Left lung (tissue), 10 donors: Measurements from ENCODE around the gene NFAT5. TPM values are rescaled to one million over a fixed set of nuclear protein-coding genes. Genes with fewer than 3 reads are reported as not detected.

Source experiments
- ATAC-seq: fragments of 200-7000 bp; cut with Tn5 transposase; one replicate; pipeline ENCODE4 v1.9.1; 2020; ENCODE audit warnings: moderate library complexity
- DNase-seq, 4 donors: peaks; one replicate each; pipeline ENCODE4 v3.0.0-alpha.2; 2013 to 2020
- H3K27ac ChIP-seq, 2 donors: fragments of 200-600 bp; sonication (generic) in 1 of 2; one replicate each; pipeline versions ENCODE4 v1.5.0 to v1.8.0; 2020 to 2021
- H3K27me3 ChIP-seq, 2 donors: fragments of 200-600 bp; sonication (generic) in 1 of 2; one replicate each; pipeline versions ENCODE4 v1.5.0 to v1.8.0; 2020 to 2021
- H3K36me3 ChIP-seq, 2 donors: fragments of 200-600 bp; sonication (generic) in 1 of 2; one replicate each; pipeline versions ENCODE4 v1.5.0 to v1.8.0; 2020 to 2021
- H3K4me1 ChIP-seq, 2 donors: fragments of 200-600 bp; one replicate each; pipeline ENCODE4 v1.8.0; 2021
- H3K4me3 ChIP-seq, 2 donors: fragments of 200-600 bp; sonication (generic) in 1 of 2; one replicate each; pipeline versions ENCODE4 v1.5.0 to v1.8.0; 2020 to 2021; ENCODE audit warnings: mild to moderate bottlenecking in 1 of 2
- H3K9me3 ChIP-seq, 2 donors: fragments of 200-600 bp; sonication (generic) in 1 of 2; one replicate each; pipeline versions ENCODE4 v1.5.0 to v1.8.0; 2020 to 2021
- intact Hi-C, 2 donors: fragments of 100-400 bp; cut with DNase I; formaldehyde crosslinking; loops; one replicate each; pipeline versions ENCODE4 v1.11.2 to v1.14.2; 2022
- polyA plus RNA-seq, 6 donors: library from polyadenylated mRNA; unstranded; fragments of 120-200 nt; gene quantifications; one replicate each; pipeline ENCODE4 v1.2.1, GENCODE V29; 2013; ENCODE audit not compliant: insufficient read length in 6 of 6
- total RNA-seq, 2 donors: library from RNA; stranded (reverse); fragmentation: NEBNext Ultra II Directional; extraction: Animal tissue kit (Norgen Biotek cat#: 25700); gene quantifications; one replicate each; pipeline ENCODE4 v1.2.1, GENCODE V29; 2021
- TF ChIP-seq, protein P1 (sequence below), 2 donors: fragments of 200-600 bp; sonication (generic) in 1 of 2; IDR thresholded peaks; one replicate each; pipeline versions ENCODE4 v1.5.0 to v1.8.0; 2021; ENCODE audit warnings: antibody characterized with exemption in 2 of 2
- donor health status: DM: no; HTN: yes; CAD: no.
- donor health status: DM: no; HTN: no; CAD: no.

The NFAT5 gene
- total and polyA plus RNA-seq, 8 donors = 44.8 to 66.0 (median 57.9) TPM

DNA sequence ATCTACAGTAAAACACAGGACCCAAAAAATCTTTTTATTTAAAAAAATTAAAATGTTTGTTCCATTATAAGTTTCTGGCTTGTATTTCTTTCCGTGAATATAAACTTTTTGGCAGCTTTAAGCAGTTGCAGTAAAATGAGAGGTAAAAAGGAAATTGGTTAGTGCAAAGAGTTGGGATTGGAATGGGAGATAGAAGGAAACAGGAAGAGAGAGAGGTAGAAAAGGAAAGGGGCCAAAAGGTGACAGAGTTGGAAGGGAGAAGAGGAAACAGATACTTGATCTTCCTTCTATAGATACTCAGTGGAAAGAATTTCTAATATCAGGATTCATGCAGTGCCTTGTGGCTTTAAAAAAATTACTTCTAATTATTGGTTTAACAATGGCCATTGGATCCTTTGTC is 97.1 kb downstream of the NFAT5 start:
- no peak overlapping the region for H3K27ac ChIP-seq
- intact Hi-C loops = no loop called here
- ATAC-seq (no peak), DNase-seq (no peak)
- TF ChIP-seq, protein P1, sequence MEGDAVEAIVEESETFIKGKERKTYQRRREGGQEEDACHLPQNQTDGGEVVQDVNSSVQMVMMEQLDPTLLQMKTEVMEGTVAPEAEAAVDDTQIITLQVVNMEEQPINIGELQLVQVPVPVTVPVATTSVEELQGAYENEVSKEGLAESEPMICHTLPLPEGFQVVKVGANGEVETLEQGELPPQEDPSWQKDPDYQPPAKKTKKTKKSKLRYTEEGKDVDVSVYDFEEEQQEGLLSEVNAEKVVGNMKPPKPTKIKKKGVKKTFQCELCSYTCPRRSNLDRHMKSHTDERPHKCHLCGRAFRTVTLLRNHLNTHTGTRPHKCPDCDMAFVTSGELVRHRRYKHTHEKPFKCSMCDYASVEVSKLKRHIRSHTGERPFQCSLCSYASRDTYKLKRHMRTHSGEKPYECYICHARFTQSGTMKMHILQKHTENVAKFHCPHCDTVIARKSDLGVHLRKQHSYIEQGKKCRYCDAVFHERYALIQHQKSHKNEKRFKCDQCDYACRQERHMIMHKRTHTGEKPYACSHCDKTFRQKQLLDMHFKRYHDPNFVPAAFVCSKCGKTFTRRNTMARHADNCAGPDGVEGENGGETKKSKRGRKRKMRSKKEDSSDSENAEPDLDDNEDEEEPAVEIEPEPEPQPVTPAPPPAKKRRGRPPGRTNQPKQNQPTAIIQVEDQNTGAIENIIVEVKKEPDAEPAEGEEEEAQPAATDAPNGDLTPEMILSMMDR (IDR thresholded peaks at IDR 0.05) = no peak
- peaks cover 0 to 63% of the 10 kb centered on the region in 2 donors for H3K36me3 ChIP-seq
- H3K4me3 ChIP-seq = no peak overlapping the region
- no peaks in the 10 kb centered on the region for H3K9me3 ChIP-seq
- H3K27me3 ChIP-seq = no peaks in the 10 kb centered on the region
- no peaks in the 10 kb centered on the region for H3K4me1 ChIP-seq

DNA sequence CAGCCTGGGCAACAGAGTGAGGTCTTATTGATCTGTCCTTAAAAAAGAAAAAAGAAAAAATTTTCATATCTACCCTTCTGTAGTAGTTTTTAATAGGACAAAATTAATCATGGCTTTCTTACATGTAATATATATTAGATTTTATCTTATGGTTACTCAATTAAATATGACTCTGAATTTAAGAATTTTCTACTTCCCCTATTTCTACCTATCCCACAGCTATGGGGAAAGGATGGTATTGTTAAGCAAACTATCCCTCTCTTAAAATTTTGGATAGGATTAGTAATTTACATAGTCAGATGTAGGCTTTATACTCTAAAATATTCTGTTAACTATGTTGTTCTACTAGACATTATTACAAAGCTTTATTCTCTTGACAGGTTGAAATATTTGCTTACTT is 98.1 kb downstream of the NFAT5 start:
- TF ChIP-seq, protein P1 (IDR thresholded peaks at IDR 0.05) = no peak
- Histone ChIP-seq H3K36me3 (peaks cover 0 to 63% of the 10 kb centered on the region in 2 donors), H3K27me3 (no peaks in the 10 kb centered on the region), H3K4me1 (no peaks in the 10 kb centered on the region), H3K9me3 (no peaks in the 10 kb centered on the region), H3K4me3 (no peak overlapping the region), H3K27ac (no peak overlapping the region)
- no peak for ATAC-seq
- no peak for DNase-seq
- intact Hi-C loops = no loop called here

DNA sequence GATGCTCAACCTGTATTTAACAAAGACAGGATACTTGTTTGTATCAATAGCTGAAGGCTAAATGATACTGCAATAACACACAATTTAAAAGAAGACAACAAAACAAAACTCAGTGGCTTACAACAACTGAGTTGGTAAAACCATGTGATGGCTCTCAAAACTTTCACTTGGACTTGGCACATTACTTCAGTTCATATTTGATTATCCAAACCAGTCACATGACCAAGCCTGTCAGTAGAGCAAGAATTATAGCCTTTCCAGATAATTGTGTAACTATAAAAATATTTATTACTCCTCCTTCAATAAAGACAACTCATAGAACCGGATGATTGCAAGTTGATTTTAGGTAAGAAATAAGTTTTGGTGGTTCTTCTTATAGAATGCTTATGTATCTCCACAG is 103.8 kb downstream of the NFAT5 start:
- intact Hi-C loops = no loop called here
- ATAC-seq (peak; percentile 29), DNase-seq (no peak)
- no peak overlapping the region for H3K4me3 ChIP-seq
- H3K27me3 ChIP-seq = no peaks in the 10 kb centered on the region
- peaks cover 0 to 63% of the 10 kb centered on the region in 2 donors for H3K36me3 ChIP-seq
- TF ChIP-seq, protein P1 (IDR thresholded peaks at IDR 0.05) = no peak
- H3K27ac ChIP-seq = no peak overlapping the region
- no peaks in the 10 kb centered on the region for H3K9me3 ChIP-seq
- H3K4me1 ChIP-seq = no peaks in the 10 kb centered on the region

DNA sequence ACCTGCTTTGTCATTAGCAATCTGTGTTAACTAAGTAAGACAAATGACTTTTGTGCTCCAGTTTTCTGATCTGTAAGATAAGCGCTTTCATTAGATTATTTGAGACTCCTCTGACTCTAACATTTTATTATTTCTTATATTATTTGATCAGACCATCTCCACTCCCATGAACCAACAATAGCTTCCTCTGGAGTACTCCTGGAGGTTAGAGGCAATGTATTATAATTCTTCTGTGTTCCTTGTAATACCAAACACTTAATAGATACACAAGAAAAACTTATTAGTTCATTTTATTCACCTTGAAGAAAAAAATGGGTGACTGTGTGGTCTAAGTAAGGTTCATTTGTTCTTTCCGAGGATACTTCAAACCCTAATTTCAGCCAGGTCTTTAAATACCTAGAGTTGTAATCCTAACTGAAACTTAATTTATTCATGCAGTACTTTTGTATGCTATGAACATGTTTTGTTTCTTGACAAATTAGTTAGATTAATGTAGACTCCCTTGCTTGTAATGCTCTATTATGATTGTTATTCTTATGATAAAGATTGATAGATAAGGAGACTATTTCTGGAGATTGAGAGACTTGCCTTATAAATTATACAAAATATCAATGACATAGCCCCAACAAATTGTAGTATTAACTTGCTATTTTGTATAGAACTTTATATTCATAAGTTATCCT is 106.7 kb downstream of the NFAT5 start:
- no peak overlapping the region for H3K27ac ChIP-seq
- H3K4me1 ChIP-seq = no peaks in the 10 kb centered on the region

DNA sequence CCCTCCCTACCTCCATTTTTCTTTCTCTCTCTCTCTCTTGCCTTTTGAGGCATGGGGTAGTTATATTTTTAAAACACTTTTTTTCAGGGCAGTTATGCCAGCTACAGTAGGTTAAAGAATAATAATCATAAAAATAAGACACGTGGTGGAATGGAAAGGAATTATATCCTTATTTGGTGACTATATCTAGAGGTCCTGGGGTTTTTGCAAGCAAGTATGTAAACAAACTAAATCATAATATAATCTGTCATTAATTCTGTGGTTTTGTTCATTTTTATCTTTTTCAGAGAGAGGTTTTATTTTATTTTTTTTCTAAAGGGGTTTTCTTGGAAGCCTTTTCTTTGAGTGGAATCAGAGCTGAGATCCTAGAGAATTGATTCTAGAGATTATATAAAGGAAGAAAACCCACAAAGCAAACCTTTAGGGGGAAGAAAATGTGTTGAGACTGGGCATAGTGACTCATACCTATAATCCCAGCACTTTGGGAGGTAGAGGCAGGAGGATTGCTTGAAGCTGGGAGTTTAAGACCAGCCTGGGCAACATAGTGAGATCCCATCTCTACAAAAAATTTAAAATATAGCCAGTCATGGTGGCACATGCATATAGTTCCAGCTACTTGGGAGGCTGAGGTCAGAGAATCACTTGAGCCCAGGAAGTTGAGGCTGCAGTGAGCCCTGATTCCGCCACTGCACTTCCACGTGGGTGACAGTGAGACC is 107.4 kb downstream of the NFAT5 start:
- intact Hi-C loops = no loop called here
- H3K9me3 ChIP-seq = no peaks in the 10 kb centered on the region
- TF ChIP-seq, protein P1 (IDR thresholded peaks at IDR 0.05) = no peak
- peaks cover 0 to 83% of the 10 kb centered on the region in 2 donors for H3K36me3 ChIP-seq
- no peaks in the 10 kb centered on the region for H3K27me3 ChIP-seq
- no peaks in the 10 kb centered on the region for H3K4me1 ChIP-seq
- DNase-seq = no peak
- ATAC-seq = no peak
- H3K27ac ChIP-seq = no peak overlapping the region
- no peak overlapping the region for H3K4me3 ChIP-seq

More for the DNA sequence above, 106.7 kb downstream of the NFAT5 start:
- no peak for DNase-seq
- Histone ChIP-seq H3K36me3 (peaks cover 0 to 82% of the 10 kb centered on the region in 2 donors), H3K4me3 (no peak overlapping the region), H3K27me3 (no peaks in the 10 kb centered on the region), H3K9me3 (no peaks in the 10 kb centered on the region)
- TF ChIP-seq, protein P1 (IDR thresholded peaks at IDR 0.05) = no peak
- no peak for ATAC-seq
- intact Hi-C loops = no loop called here
